Smooth muscle cell (in vitro differentiated cells): ENCODE data around the gene RPS6KA1. TPM values are rescaled to one million over a fixed set of nuclear protein-coding genes. Genes with fewer than 3 reads are reported as not detected.

Source experiments
- DNase-seq: peaks from one replicate; lab custom pipeline; 2025; ENCODE audit not compliant: unreplicated experiment; lab: John Stamatoyannopoulos, UW
- H2AFZ ChIP-seq: fragments of 200-600 bp; sonication (generic); 2 replicates; pipeline ENCODE4 v1.6.0; 2016; ENCODE audit warnings: antibody characterized with exemption, low read depth, mild to moderate bottlenecking
- H3F3A ChIP-seq: fragments of 200-600 bp; sonication (generic); 2 replicates; pipeline ENCODE4 v1.6.0; 2017; ENCODE audit warnings: antibody characterized with exemption, low read depth
- H3K27ac ChIP-seq: fragments of 200-600 bp; sonication (generic); 2 replicates; pipeline ENCODE4 v1.5.1; 2016; ENCODE audit warnings: low read depth, mild to moderate bottlenecking
- H3K27me3 ChIP-seq: fragments of 200-600 bp; sonication (generic); 2 replicates; pipeline ENCODE4 v1.6.1; 2016; ENCODE audit warnings: low read depth, mild to moderate bottlenecking
- H3K36me3 ChIP-seq: fragments of 200-600 bp; sonication (generic); 2 replicates; pipeline ENCODE4 v1.5.1; 2016; ENCODE audit warnings: low read depth
- H3K4me1 ChIP-seq: fragments of 200-600 bp; sonication (generic); 2 replicates; pipeline ENCODE4 v1.5.1; 2016; ENCODE audit warnings: low read depth
- H3K4me2 ChIP-seq: fragments of 200-600 bp; sonication (generic); 2 replicates; pipeline ENCODE4 v1.6.0; 2016; ENCODE audit warnings: mild to moderate bottlenecking
- H3K4me3 ChIP-seq: fragments of 200-600 bp; sonication (generic); 2 replicates; pipeline ENCODE4 v1.5.1; 2016; ENCODE audit warnings: mild to moderate bottlenecking
- H3K79me2 ChIP-seq: fragments of 200-600 bp; sonication (generic); 2 replicates; pipeline ENCODE4 v1.6.0; 2016; ENCODE audit warnings: low read depth, mild to moderate bottlenecking
- H3K9ac ChIP-seq: fragments of 200-600 bp; sonication (generic); 2 replicates; pipeline ENCODE4 v1.6.0; 2016; ENCODE audit warnings: low read depth
- H3K9me3 ChIP-seq: fragments of 200-600 bp; sonication (generic); replicated peaks from 2 replicates; pipeline ENCODE4 v1.5.1; 2016; ENCODE audit warnings: low read depth
- H4K20me1 ChIP-seq: fragments of 200-600 bp; sonication (generic); 2 replicates; pipeline ENCODE4 v1.6.0; 2016; ENCODE audit warnings: low read depth
- CTCF ChIP-seq: fragments of 200-600 bp; sonication (generic); IDR thresholded peaks from 2 replicates; pipeline ENCODE4 v1.5.1; 2017; ENCODE audit warnings: borderline replicate concordance, mild to moderate bottlenecking, antibody characterized with exemption; ENCODE audit not compliant: insufficient read depth, poor library complexity, severe bottlenecking
- WGBS: methylation state at CpG from one replicate; pipeline ENCODE4 v1.1.7; 2016; ENCODE audit warnings: low lambda C conversion rate; 5-methylcytosine and 5-hydroxymethylcytosine counted together
- polyA plus RNA-seq: library from polyadenylated mRNA; unstranded; fragments of >200 nt; fragmentation: Nextera tagmentation; extraction: Ambion mirVana; gene quantifications from 2 replicates; pipeline ENCODE4 v1.2.1, GENCODE V29; 2016
- total RNA-seq: library from RNA; depleted of rRNA; stranded (reverse); fragments of >200 nt; gene quantifications from 2 replicates; pipeline ENCODE4 v1.2.3, GENCODE V29; 2014

The RPS6KA1 gene
- total and polyA plus RNA-seq, 2 experiments from 2014 or later = 10.1 to 34.6 TPM

GRCh38 chr1:26533951-26534509 is 4.5 kb downstream of the RPS6KA1 start:
- no peak for TF ChIP-seq CTCF

GRCh38 chr1:26535201-26535600 is 5.6 kb downstream of the RPS6KA1 start:
- Histone ChIP-seq H3K36me3 (no peaks in the 10 kb centered on the region), H4K20me1 (no peaks in the 10 kb centered on the region), H3K9me3 (no peaks in the 10 kb centered on the region), H3K4me1 (peaks cover 15% of the 10 kb centered on the region), H3K4me2 (no peak overlapping the region), H3K27me3 (no peaks in the 10 kb centered on the region), H2AFZ (no peak overlapping the region), H3K9ac (no peak overlapping the region), H3K27ac (no peak overlapping the region), H3K4me3 (no peak overlapping the region), H3K79me2 (no peaks in the 10 kb centered on the region), H3F3A (no peaks in the 10 kb centered on the region)
- no peak for DNase-seq
- TF ChIP-seq CTCF = no peak
- WGBS = 73% methylated on average over 1 of the region's 1 CpG

More at GRCh38 chr1:26533951-26534509, 4.5 kb downstream of the RPS6KA1 start:
- Histone ChIP-seq H4K20me1 (no peaks in the 10 kb centered on the region), H3K4me3 (no peak overlapping the region), H3K9ac (no peak overlapping the region), H3K4me1 (peaks cover 15% of the 10 kb centered on the region), H2AFZ (no peak overlapping the region), H3K9me3 (no peaks in the 10 kb centered on the region), H3K79me2 (no peaks in the 10 kb centered on the region), H3F3A (no peaks in the 10 kb centered on the region), H3K4me2 (no peak overlapping the region), H3K36me3 (no peaks in the 10 kb centered on the region), H3K27me3 (no peaks in the 10 kb centered on the region), H3K27ac (no peak overlapping the region)
- 90% methylated on average over 5 of the region's 5 CpGs for WGBS
- no peak for DNase-seq

- no peak overlapping the region for H2AFZ ChIP-seq
- no peak overlapping the region for H3K9ac ChIP-seq
- no peaks in the 10 kb centered on the region for H3K9me3 ChIP-seq
- H3K27ac ChIP-seq = no peak overlapping the region
- no peaks in the 10 kb centered on the region for H3K27me3 ChIP-seq
- H3F3A ChIP-seq = no peaks in the 10 kb centered on the region
- peaks cover 7% of the 10 kb centered on the region for H3K4me1 ChIP-seq
- H4K20me1 ChIP-seq = no peaks in the 10 kb centered on the region
- 98% methylated on average over 5 of the region's 5 CpGs for WGBS
- no peak for DNase-seq
- no peaks in the 10 kb centered on the region for H3K36me3 ChIP-seq
- no peaks in the 10 kb centered on the region for H3K79me2 ChIP-seq
- TF ChIP-seq CTCF = no peak
- no peak overlapping the region for H3K4me3 ChIP-seq
- no peak overlapping the region for H3K4me2 ChIP-seq
Observed at GRCh38 chr1:26536081-26536480, 6.5 kb downstream of the RPS6KA1 start.

GRCh38 chr1:26536521-26536920 is 7.0 kb downstream of the RPS6KA1 start:
- H3K36me3 ChIP-seq = no peaks in the 10 kb centered on the region
- H3K4me1 ChIP-seq = peaks cover 5% of the 10 kb centered on the region
- H4K20me1 ChIP-seq = no peaks in the 10 kb centered on the region
- no peak overlapping the region for H3K4me2 ChIP-seq
- H3K27me3 ChIP-seq = no peaks in the 10 kb centered on the region
- no peaks in the 10 kb centered on the region for H3F3A ChIP-seq
- H2AFZ ChIP-seq = no peak overlapping the region
- no peak for TF ChIP-seq CTCF
- H3K79me2 ChIP-seq = no peaks in the 10 kb centered on the region
- DNase-seq = no peak
- no peak overlapping the region for H3K4me3 ChIP-seq
- H3K27ac ChIP-seq = no peak overlapping the region
- no peaks in the 10 kb centered on the region for H3K9me3 ChIP-seq
- no peak overlapping the region for H3K9ac ChIP-seq
- 100% methylated on average over 2 of the region's 2 CpGs for WGBS
